Thoracic aorta (tissue), 2 donors: ENCODE results near the gene LRMDA. TPM values are rescaled to one million over a fixed set of nuclear protein-coding genes. Genes with fewer than 3 reads are reported as not detected.
A peak's percentile ranks its signal among the peaks of the same experiment; 100 is the strongest.

Experiments
- ATAC-seq: fragments of 150-250 bp; one replicate; pipeline ENCODE4 v1.8.0; 2017; ENCODE audit warnings: low read depth; ENCODE audit not compliant: insufficient number of reproducible peaks, low FRiP score
- DNase-seq: peaks from one replicate; pipeline ENCODE4 v3.0.0-alpha.2; 2020; ENCODE audit warnings: low spot score
- H3K27ac ChIP-seq, 2 donors: fragments of 200-600 bp; sonication (generic); 1 replicate in 1 of 2; 2 replicates in 1 of 2; pipeline ENCODE4 v1.5.1; 2016; ENCODE audit warnings: mild to moderate bottlenecking in 2 of 2, moderate library complexity in 2 of 2
- H3K27me3 ChIP-seq: fragments of 200-600 bp; sonication (generic); replicated peaks from 2 replicates; pipeline ENCODE4 v1.6.0; 2016; ENCODE audit warnings: mild to moderate bottlenecking; ENCODE audit not compliant: insufficient read depth
- H3K36me3 ChIP-seq: fragments of 200-600 bp; sonication (generic); one replicate; pipeline ENCODE4 v1.5.1; 2016
- H3K4me1 ChIP-seq, 2 donors: fragments of 200-600 bp; sonication (generic); 1 replicate in 1 of 2; 2 replicates in 1 of 2; pipeline versions ENCODE4 v1.5.1 to v1.6.0; 2016; ENCODE audit warnings: low read depth in 2 of 2, mild to moderate bottlenecking in 1 of 2; ENCODE audit not compliant: control insufficient read depth in 1 of 2
- H3K4me3 ChIP-seq: fragments of 200-600 bp; sonication (generic); 2 replicates; pipeline ENCODE4 v1.5.1; 2016; ENCODE audit warnings: mild to moderate bottlenecking
- H3K9me3 ChIP-seq: fragments of 200-600 bp; sonication (generic); 2 replicates; pipeline ENCODE4 v1.5.1; 2016
- total RNA-seq, 2 donors: library from RNA; depleted of rRNA; stranded (reverse); fragments of >200 nt; gene quantifications; one replicate each; pipeline versions ENCODE4 v1.1.0 to v1.2.3, GENCODE V29; 2016
- TF ChIP-seq, protein P1 (sequence below): fragments of 200-600 bp; sonication (generic); IDR thresholded peaks from one replicate; pipeline ENCODE4 v1.5.1; 2019; ENCODE audit warnings: antibody characterized with exemption

The LRMDA gene
- total RNA-seq, 2 donors from 2014 or later, result 8.3 to 36.6 TPM

DNA sequence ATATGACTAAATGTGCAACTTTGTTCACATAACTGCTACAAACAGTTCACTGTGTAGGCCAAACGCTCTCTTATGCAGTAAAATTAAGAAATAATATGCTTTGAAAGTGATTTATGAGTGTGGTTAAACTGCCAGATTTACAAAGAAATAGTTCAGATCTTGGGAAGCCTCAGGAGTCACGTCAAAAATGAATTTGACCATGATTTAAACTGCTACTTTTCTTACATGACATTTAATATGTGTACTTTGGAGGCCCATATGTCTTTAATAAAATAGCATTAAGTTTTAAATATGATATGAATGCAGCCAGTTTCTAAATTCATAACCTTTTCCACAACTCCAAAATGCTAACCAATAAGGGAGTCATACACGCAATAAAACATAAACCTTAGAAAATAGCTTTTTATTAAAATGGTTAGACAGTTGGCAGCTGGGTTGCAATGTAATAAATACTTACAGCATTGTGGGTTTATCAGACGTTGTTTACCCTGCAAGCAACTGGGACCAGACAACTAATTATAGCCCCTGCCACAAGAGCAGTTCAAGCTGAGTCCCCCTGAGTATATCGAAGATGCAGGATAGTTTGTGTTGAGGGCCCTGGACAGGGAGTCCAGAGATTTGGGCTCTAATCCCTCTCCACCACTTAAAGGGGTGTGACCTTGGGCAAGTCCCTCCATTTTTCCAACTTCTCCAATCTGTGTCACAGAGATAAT lies 640.4 kb downstream of the LRMDA start:
- Histone ChIP-seq H3K36me3 (no peaks in the 10 kb centered on the region), H3K4me3 (no peak overlapping the region), H3K27me3 (no peaks in the 10 kb centered on the region), H3K4me1 (peaks cover 0 to 41% of the 10 kb centered on the region in 2 donors), H3K9me3 (no peaks in the 10 kb centered on the region), H3K27ac (peak overlapping the region; percentile 22 to 30)
- DNase-seq (no peak), ATAC-seq (no peak)
- TF ChIP-seq, protein P1, sequence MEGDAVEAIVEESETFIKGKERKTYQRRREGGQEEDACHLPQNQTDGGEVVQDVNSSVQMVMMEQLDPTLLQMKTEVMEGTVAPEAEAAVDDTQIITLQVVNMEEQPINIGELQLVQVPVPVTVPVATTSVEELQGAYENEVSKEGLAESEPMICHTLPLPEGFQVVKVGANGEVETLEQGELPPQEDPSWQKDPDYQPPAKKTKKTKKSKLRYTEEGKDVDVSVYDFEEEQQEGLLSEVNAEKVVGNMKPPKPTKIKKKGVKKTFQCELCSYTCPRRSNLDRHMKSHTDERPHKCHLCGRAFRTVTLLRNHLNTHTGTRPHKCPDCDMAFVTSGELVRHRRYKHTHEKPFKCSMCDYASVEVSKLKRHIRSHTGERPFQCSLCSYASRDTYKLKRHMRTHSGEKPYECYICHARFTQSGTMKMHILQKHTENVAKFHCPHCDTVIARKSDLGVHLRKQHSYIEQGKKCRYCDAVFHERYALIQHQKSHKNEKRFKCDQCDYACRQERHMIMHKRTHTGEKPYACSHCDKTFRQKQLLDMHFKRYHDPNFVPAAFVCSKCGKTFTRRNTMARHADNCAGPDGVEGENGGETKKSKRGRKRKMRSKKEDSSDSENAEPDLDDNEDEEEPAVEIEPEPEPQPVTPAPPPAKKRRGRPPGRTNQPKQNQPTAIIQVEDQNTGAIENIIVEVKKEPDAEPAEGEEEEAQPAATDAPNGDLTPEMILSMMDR, result no peak

DNA sequence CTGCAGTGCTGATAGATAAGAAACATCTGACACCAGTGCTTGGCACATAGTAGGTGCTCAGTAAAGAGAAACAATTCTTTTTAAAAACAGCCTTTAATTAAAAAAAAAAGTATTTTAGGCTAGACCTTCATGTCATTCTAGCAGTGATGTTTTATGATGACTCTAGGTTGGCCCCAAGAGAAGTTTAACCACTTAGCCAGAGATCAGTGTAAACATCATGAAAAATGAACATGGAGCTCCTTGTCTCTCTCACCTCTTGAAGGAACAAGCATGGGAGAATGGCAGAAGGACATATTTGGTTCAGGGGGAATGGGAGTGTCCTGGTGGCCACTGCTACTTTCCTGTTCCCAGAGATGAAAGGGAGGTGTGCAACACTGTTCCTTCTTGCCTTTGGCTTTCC lies 641.0 kb downstream of the LRMDA start:
- Histone ChIP-seq H3K27ac (no peak overlapping the region), H3K4me1 (peaks cover 0 to 41% of the 10 kb centered on the region in 2 donors), H3K27me3 (no peaks in the 10 kb centered on the region), H3K4me3 (no peak overlapping the region), H3K36me3 (no peaks in the 10 kb centered on the region), H3K9me3 (no peaks in the 10 kb centered on the region)
- ATAC-seq, result no peak
- no peak for DNase-seq
- TF ChIP-seq, protein P1, result no peak

DNA sequence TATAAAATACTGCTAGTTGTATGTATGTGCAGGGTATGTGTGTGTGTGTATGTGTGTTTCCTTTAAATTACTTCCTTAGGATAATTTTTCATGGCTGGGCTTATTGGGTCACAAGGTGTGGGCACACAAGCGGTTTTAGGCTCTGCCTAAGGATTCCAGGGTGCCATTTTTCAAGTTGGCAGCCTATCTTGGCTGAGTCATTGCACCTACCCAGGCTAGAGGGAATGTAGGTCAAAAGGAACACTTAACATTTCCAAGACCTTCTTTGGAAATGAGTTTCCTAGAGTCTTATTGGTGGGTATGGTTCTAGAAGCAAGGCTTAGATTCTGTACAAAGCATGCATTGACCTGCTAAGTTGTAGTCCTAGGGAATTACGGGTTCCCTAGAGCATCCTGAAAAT lies 642.1 kb downstream of the LRMDA start:
- no peaks in the 10 kb centered on the region for H3K27me3 ChIP-seq
- DNase-seq (no peak), ATAC-seq (no peak)
- no peak overlapping the region for H3K4me3 ChIP-seq
- TF ChIP-seq, protein P1, result no peak
- no peaks in the 10 kb centered on the region for H3K36me3 ChIP-seq
- H3K4me1 ChIP-seq, result peaks cover 0 to 41% of the 10 kb centered on the region in 2 donors
- no peak overlapping the region for H3K27ac ChIP-seq
- H3K9me3 ChIP-seq, result no peaks in the 10 kb centered on the region

DNA sequence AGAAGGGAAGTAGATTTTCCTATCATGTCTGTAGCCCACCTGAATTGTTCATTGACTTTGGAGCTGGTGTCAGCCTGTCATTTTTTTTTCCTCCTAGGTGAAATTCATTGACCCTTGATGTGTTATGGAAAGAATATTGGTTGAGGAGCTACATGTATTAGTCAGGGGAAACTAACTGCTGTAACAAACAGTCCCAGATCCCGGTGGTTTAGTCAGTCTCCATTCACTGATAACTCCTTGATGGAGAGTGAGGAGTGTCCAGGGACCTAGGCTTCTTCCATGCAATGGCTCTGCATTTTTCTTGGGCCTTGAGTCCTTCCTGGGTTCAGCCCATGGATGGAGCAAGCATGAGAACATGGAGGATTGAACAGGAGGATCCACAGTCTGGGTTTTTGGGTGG lies 643.2 kb downstream of the LRMDA start:
- H3K36me3 ChIP-seq, result no peaks in the 10 kb centered on the region
- TF ChIP-seq, protein P1, result no peak
- peaks cover 0 to 35% of the 10 kb centered on the region in 2 donors for H3K4me1 ChIP-seq
- H3K4me3 ChIP-seq, result no peak overlapping the region
- no peaks in the 10 kb centered on the region for H3K27me3 ChIP-seq
- DNase-seq (no peak), ATAC-seq (no peak)
- no peak overlapping the region for H3K27ac ChIP-seq
- H3K9me3 ChIP-seq, result no peaks in the 10 kb centered on the region

DNA sequence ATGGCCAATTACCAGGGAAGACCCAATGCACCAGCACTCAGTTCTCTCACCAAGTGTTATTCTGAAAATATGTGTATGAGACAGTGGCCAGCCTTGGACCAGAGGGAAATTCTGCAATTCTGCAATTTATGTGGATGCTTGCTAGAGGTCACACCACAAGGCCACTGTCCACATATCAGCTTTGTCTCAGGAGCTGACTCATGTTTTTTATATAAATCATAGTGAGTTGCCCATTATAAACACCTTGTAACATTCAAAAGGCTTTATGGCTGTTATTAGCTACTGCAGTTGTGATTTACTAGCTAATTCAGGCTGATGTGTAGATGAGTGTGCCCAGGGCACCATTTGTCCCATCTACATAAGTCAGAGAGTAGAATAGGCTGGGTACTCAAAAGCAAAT lies 649.0 kb downstream of the LRMDA start:
- H3K4me1 ChIP-seq, result peaks cover 0 to 4% of the 10 kb centered on the region in 2 donors
- H3K27me3 ChIP-seq, result no peaks in the 10 kb centered on the region
- no peaks in the 10 kb centered on the region for H3K36me3 ChIP-seq
- no peak overlapping the region for H3K27ac ChIP-seq
- H3K4me3 ChIP-seq, result no peak overlapping the region
- TF ChIP-seq, protein P1, result no peak
- no peaks in the 10 kb centered on the region for H3K9me3 ChIP-seq
- no peak for ATAC-seq
- no peak for DNase-seq
